ENCODE data around the gene TTC7B. TPM values are rescaled to one million over a fixed set of nuclear protein-coding genes. Genes with fewer than 3 reads are reported as not detected.

The TTC7B gene
- total RNA-seq, 4 donors from 2014 or later: 19.1 to 87.6 (median 22.1) TPM

DNA sequence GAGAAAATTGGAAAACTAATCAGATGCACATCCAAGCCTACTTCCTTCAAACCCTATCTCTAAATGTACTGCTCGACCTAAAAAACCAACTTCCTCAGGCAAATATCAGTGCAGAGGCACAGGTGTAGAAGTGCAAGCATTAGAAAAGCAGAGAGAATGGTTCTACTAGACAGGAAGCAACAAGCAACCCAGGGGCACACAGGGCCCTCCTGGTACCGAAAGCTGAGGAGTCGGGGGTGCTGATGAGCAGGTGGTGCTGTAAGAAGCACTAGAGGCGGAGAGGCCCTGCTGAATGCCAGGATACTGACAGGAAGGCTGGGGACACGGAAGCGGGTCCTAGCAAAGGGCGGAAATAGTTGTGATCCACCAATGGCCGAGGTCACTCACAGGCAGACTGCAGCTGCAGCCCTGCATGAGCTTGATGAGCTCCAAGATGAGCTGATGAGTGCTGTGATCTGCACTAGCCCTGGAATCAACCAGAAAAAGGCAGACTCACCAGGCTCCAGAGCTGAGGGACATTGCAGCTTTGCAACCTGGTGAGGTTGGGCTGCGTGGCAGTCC, 85.9 kb downstream of the TTC7B start:
- no peak for DNase-seq
- Histone ChIP-seq H3K27me3 (no peaks in the 10 kb centered on the region), H3K36me3 (no peaks in the 10 kb centered on the region), H3K4me3 (replicated peaks in 1 of 3) (no peak overlapping the region), H3K27ac (no peak overlapping the region), H3K4me1 (peaks cover 4 to 5% of the 10 kb centered on the region in 2 donors), H3K9me3 (no peaks in the 10 kb centered on the region)
- intact Hi-C loops (cut with DNase I): no loop called here
- 83 to 97% methylated on average over 9 of the region's 9 CpGs for WGBS, 2 donors
- TF ChIP-seq CTCF (IDR thresholded peaks at IDR 0.05): no peak
- TF ChIP-seq POLR2A (IDR thresholded peaks at IDR 0.05): no peak

- intact Hi-C loops (cut with DNase I): no loop called here
- DNase-seq: no peak
- whole genome bisulfite sequencing, 2 donors: 79 to 93% methylated on average over 5 of the region's 5 CpGs
- Histone ChIP-seq H3K27me3 (no peaks in the 10 kb centered on the region), H3K36me3 (no peaks in the 10 kb centered on the region), H3K9me3 (no peaks in the 10 kb centered on the region), H3K27ac (no peak overlapping the region), H3K4me3 (replicated peaks in 1 of 3) (no peak overlapping the region), H3K4me1 (peaks cover 4 to 5% of the 10 kb centered on the region in 2 donors)
- no peak for TF ChIP-seq POLR2A (IDR thresholded peaks at IDR 0.05)
- TF ChIP-seq CTCF (IDR thresholded peaks at IDR 0.05): no peak
Measured at GRCh38 chr14:90728951-90729350, 87.3 kb downstream of the TTC7B start.

DNA sequence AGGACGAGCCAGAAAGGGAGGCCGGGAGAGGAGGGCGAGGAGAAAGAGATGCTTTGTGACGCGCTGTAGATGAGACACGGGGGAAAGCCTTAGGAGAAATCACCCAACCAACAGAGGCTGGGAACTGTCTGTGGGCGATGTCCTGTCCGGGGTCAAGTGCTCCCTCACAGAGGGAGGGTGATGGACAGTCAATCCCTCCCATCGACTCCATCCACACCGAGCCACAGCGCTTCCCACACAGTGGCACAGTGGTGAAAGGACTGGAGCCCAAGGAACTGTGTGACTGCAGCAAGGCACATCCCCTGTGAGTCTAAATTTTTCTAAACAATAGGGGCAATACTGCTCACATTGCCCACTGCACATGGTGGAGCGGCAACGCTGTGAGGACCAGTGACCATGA, 89.1 kb downstream of the TTC7B start:
- DNase-seq: no peak
- Histone ChIP-seq H3K9me3 (no peaks in the 10 kb centered on the region), H3K27ac (no peak overlapping the region), H3K36me3 (no peaks in the 10 kb centered on the region), H3K4me1 (peaks cover 4 to 5% of the 10 kb centered on the region in 2 donors), H3K27me3 (no peaks in the 10 kb centered on the region), H3K4me3 (replicated peaks in 1 of 3) (no peak overlapping the region)
- intact Hi-C loops (cut with DNase I): no loop called here
- WGBS, 2 donors: 82 to 89% methylated on average over 13 of the region's 13 CpGs
- TF ChIP-seq CTCF (IDR thresholded peaks at IDR 0.05) (no peak), POLR2A (IDR thresholded peaks at IDR 0.05) (no peak)

DNA sequence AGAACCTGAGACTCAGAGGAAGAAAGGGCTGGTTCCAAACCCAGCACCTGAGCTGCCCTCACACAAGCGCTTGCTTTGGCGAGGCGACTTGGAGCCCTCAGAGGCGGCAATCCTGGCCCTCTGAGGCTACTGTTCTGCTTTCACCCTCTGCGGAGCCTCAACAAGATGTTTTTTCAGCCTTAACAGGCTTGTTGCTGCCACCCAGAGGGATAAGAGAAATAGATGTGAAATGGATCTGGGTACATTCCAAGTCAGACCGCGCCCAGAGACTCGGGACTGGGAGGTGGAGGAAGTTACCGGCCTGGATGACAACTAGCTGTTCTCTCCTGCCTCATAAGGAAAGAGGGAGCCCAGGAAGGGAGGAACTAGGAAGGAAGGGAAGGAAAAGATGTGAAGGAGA, 89.6 kb downstream of the TTC7B start:
- peak; percentile 71 to 75 for DNase-seq
- no peaks in the 10 kb centered on the region for H3K9me3 ChIP-seq
- H3K4me1 ChIP-seq: peaks cover 4 to 5% of the 10 kb centered on the region in 2 donors
- H3K27ac ChIP-seq: no peak overlapping the region
- no peaks in the 10 kb centered on the region for H3K36me3 ChIP-seq
- 8 to 26% methylated on average over 9 of the region's 9 CpGs for WGBS, 2 donors
- peak in 3 of 6 experiments; percentile 43 to 53 (median 45) for TF ChIP-seq CTCF (IDR thresholded peaks at IDR 0.05)
- no peak for TF ChIP-seq POLR2A (IDR thresholded peaks at IDR 0.05)
- H3K4me3 ChIP-seq (replicated peaks in 1 of 3): no peak overlapping the region
- intact Hi-C loops (cut with DNase I): no loop called here
- H3K27me3 ChIP-seq: no peaks in the 10 kb centered on the region

- no peak overlapping the region for H3K27ac ChIP-seq
- no peak overlapping the region for H3K4me3 ChIP-seq (replicated peaks in 1 of 3)
- peaks cover 4 to 5% of the 10 kb centered on the region in 2 donors for H3K4me1 ChIP-seq
- no peak for DNase-seq
- H3K27me3 ChIP-seq: no peaks in the 10 kb centered on the region
- H3K36me3 ChIP-seq: no peaks in the 10 kb centered on the region
- TF ChIP-seq POLR2A (IDR thresholded peaks at IDR 0.05) (no peak), CTCF (IDR thresholded peaks at IDR 0.05) (no peak)
- H3K9me3 ChIP-seq: no peaks in the 10 kb centered on the region
- intact Hi-C loops (cut with DNase I): no loop called here
- WGBS, 2 donors: 86 to 92% methylated on average over 3 of the region's 3 CpGs
Measured at GRCh38 chr14:90724866-90725265, 91.4 kb downstream of the TTC7B start.
